HG02763 (cell line): ENCODE measurements around the gene RPTOR.

Experiments
- ATAC-seq: cut with Tn5 transposase; IDR thresholded peaks from one replicate; pipeline ENCODE4 v1.9.1; 2021; ENCODE audit warnings: mild to moderate bottlenecking, moderate library complexity; ENCODE audit not compliant: unreplicated experiment

Gene RPTOR

GRCh38 chr17:80979547-80980378, 435.1 kb downstream of the RPTOR start:
- ATAC-seq: no peak

GRCh38 chr17:80980397-80981061, 435.9 kb downstream of the RPTOR start:
- ATAC-seq: no peak

GRCh38 chr17:80981062-80981902, 436.6 kb downstream of the RPTOR start:
- ATAC-seq: no peak

GRCh38 chr17:80981929-80982425, 437.3 kb downstream of the RPTOR start:
- no peak for ATAC-seq

GRCh38 chr17:80982426-80982974, 437.9 kb downstream of the RPTOR start:
- ATAC-seq: no peak

GRCh38 chr17:80983545-80983944, 438.9 kb downstream of the RPTOR start:
- ATAC-seq: no peak

- ATAC-seq: no peak
These were observed 440.1 kb downstream of the RPTOR start for GRCh38 chr17:80984749-80985148.

- ATAC-seq: no peak
These were observed 441.4 kb downstream of the RPTOR start for GRCh38 chr17:80986046-80986445.

GRCh38 chr17:80986816-80987475, 442.3 kb downstream of the RPTOR start:
- no peak for ATAC-seq

GRCh38 chr17:80987941-80988461, 443.4 kb downstream of the RPTOR start:
- no peak for ATAC-seq

GRCh38 chr17:80989586-80989913, 444.9 kb downstream of the RPTOR start:
- ATAC-seq: no peak

- no peak for ATAC-seq
These were observed 446.4 kb downstream of the RPTOR start for GRCh38 chr17:80990921-80991644.

GRCh38 chr17:80991645-80992076, 447.0 kb downstream of the RPTOR start, which contains the start of gene CHMP6:
TSS of gene CHMP6 (plus strand) at chr17:80991841. CDS start at chr17:80991919, 78 bp downstream.
- ATAC-seq: peak; percentile 49

- ATAC-seq: no peak
These were observed 447.7 kb downstream of the RPTOR start for GRCh38 chr17:80992077-80992947.

- ATAC-seq: no peak
These were observed 448.4 kb downstream of the RPTOR start for GRCh38 chr17:80992948-80993624.

- ATAC-seq: no peak
These were observed 450.5 kb downstream of the RPTOR start for GRCh38 chr17:80995131-80995530.

GRCh38 chr17:80996422-80997305, 452.0 kb downstream of the RPTOR start:
- no peak for ATAC-seq
